Stimulated activated CD4-positive, alpha-beta T cell treated with anti-CD3 and anti-CD28 coated beads, Interleukin-12 subunit alpha, Interleukin-12 subunit beta, amount 100 ng/mL, for 48 hours (primary cell): ENCODE measurements around the gene DNAH5.

Experiments
- DNase-seq, 3 donors: peaks; one replicate each; pipeline ENCODE4 v3.0.0-alpha.2; 2020; ENCODE audit warnings: low read depth in 2 of 3, low spot score in 1 of 3

DNAH5 gene

GRCh38 chr5:13643196-13643595 lies 301.3 kb downstream of the DNAH5 start:
- DNase-seq = no peak
